GM23338 (cell line): ENCODE results near the gene TCERG1L. TPM values are rescaled to one million over a fixed set of nuclear protein-coding genes. Genes with fewer than 3 reads are reported as not detected.

ENCODE experiments used
- ATAC-seq: fragments of 200-7000 bp; cut with Tn5 transposase; 3 replicates; pipeline ENCODE4 v1.9.1; 2020
- DNase-seq: peaks from one replicate; pipeline ENCODE4 v3.0.0-alpha.2; 2015; ENCODE audit warnings: low spot score
- H2AFZ ChIP-seq: fragments of 200-600 bp; sonication (generic); 2 replicates; pipeline ENCODE4 v1.8.0; 2016; ENCODE audit warnings: antibody characterized with exemption, mild to moderate bottlenecking, moderate library complexity
- H3F3A ChIP-seq: fragments of 200-600 bp; sonication (generic); replicated peaks from 2 replicates; pipeline ENCODE4 v1.8.0; 2017; ENCODE audit warnings: antibody characterized with exemption, mixed run types, low read depth
- H3K27ac ChIP-seq: fragments of 200-600 bp; sonication (generic); 2 replicates; pipeline ENCODE4 v1.6.1; 2016; ENCODE audit warnings: low read depth
- H3K27me3 ChIP-seq: fragments of 200-600 bp; sonication (generic); 2 replicates; pipeline ENCODE4 v1.8.0; 2016; ENCODE audit warnings: mild to moderate bottlenecking, mixed run types, moderate library complexity; ENCODE audit not compliant: insufficient read depth
- H3K36me3 ChIP-seq: fragments of 200-600 bp; sonication (generic); 2 replicates; pipeline ENCODE4 v1.8.0; 2016; ENCODE audit warnings: mild to moderate bottlenecking; ENCODE audit not compliant: insufficient read depth
- H3K4me1 ChIP-seq: fragments of 200-600 bp; sonication (generic); 2 replicates; pipeline ENCODE4 v1.8.0; 2016; ENCODE audit warnings: mild to moderate bottlenecking, moderate library complexity; ENCODE audit not compliant: insufficient read depth
- H3K4me2 ChIP-seq: fragments of 200-600 bp; sonication (generic); 2 replicates; pipeline ENCODE4 v1.7.1; 2017; ENCODE audit warnings: mixed run types
- H3K4me3 ChIP-seq: fragments of 200-600 bp; sonication (generic); 2 replicates; pipeline ENCODE4 v1.6.1; 2016; ENCODE audit warnings: mixed run types
- H3K79me2 ChIP-seq: fragments of 200-600 bp; sonication (generic); replicated peaks from 2 replicates; pipeline ENCODE4 v1.8.0; 2017; ENCODE audit warnings: mild to moderate bottlenecking; ENCODE audit not compliant: insufficient read depth
- H3K9me2 ChIP-seq: fragments of 200-600 bp; sonication (generic); 2 replicates; pipeline ENCODE4 v1.8.0; 2017; ENCODE audit not compliant: insufficient read depth
- H4K20me1 ChIP-seq: fragments of 200-600 bp; sonication (generic); replicated peaks from 2 replicates; pipeline ENCODE4 v1.8.0; 2017; ENCODE audit warnings: mild to moderate bottlenecking; ENCODE audit not compliant: insufficient read depth
- H3K27ac Mint-ChIP-seq: 2 replicates; pipeline ENCODE4 v1.8.0; 2020; ENCODE audit warnings: inconsistent platforms, mild to moderate bottlenecking, moderate library complexity, mixed read lengths
- H3K27me3 Mint-ChIP-seq: 3 replicates; pipeline ENCODE4 v1.8.0; 2022; ENCODE audit warnings: low read depth, mild to moderate bottlenecking, moderate library complexity, mixed read lengths, inconsistent platforms; ENCODE audit not compliant: insufficient read depth, poor library complexity
- H3K36me3 Mint-ChIP-seq: 3 replicates; pipeline ENCODE4 v1.8.0; 2021; ENCODE audit warnings: low read depth, mild to moderate bottlenecking, inconsistent platforms, moderate library complexity, mixed read lengths
- H3K4me1 Mint-ChIP-seq: 3 replicates; pipeline ENCODE4 v1.8.0; 2020; ENCODE audit warnings: mild to moderate bottlenecking, inconsistent platforms, mixed read lengths
- H3K4me3 Mint-ChIP-seq: 3 replicates; pipeline ENCODE4 v1.8.0; 2021; ENCODE audit warnings: moderate library complexity, mild to moderate bottlenecking, inconsistent platforms, mixed read lengths
- H3K9me3 Mint-ChIP-seq: 3 replicates; pipeline ENCODE4 v1.8.0; 2020; ENCODE audit warnings: moderate library complexity, mild to moderate bottlenecking, inconsistent platforms, mixed read lengths
- CREB1 ChIP-seq: fragments of 250-450 bp; sonication (Bioruptor Pico); IDR thresholded peaks from 2 replicates; pipeline ENCODE4 v1.5.0; 2020; ENCODE audit warnings: low read depth, mild to moderate bottlenecking, moderate library complexity
- CTCF ChIP-seq, 2 experiments: fragments of 200-600 bp in 1 of 2; sonication (generic) in 1 of 2; conservative IDR thresholded peaks; 2 replicates each; pipeline versions ENCODE4 v1.5.1 to v1.6.1; 2016 to 2017; ENCODE audit warnings: antibody characterized with exemption in 2 of 2, low read depth in 2 of 2, mild to moderate bottlenecking in 2 of 2, moderate library complexity in 1 of 2
- ETS1 ChIP-seq: IDR thresholded peaks from 2 replicates; pipeline ENCODE4 v1.6.1; 2016; ENCODE audit warnings: antibody characterized with exemption
- EZH2 ChIP-seq: fragments of 200-600 bp; sonication (generic); IDR thresholded peaks from one replicate; pipeline ENCODE4 v1.8.0; 2017; ENCODE audit warnings: antibody characterized with exemption, mild to moderate bottlenecking, low read depth; ENCODE audit not compliant: unreplicated experiment
- EZH2phosphoT487 ChIP-seq: fragments of 200-600 bp; sonication (generic); IDR thresholded peaks from one replicate; pipeline ENCODE4 v1.8.1; 2018; ENCODE audit warnings: antibody characterized with exemption; ENCODE audit not compliant: unreplicated experiment
- JUNB ChIP-seq: IDR thresholded peaks from one replicate; pipeline ENCODE4 v1.6.1; 2016; ENCODE audit warnings: antibody characterized with exemption; ENCODE audit not compliant: unreplicated experiment
- NANOG ChIP-seq: IDR thresholded peaks from 2 replicates; pipeline ENCODE4 v1.6.1; 2016; ENCODE audit warnings: antibody characterized with exemption, borderline replicate concordance
- POLR2AphosphoS5 ChIP-seq: IDR thresholded peaks from 2 replicates; pipeline ENCODE4 v1.6.1; 2016; ENCODE audit warnings: antibody characterized with exemption, low read depth
- REST ChIP-seq: IDR thresholded peaks from one replicate; pipeline ENCODE4 v1.6.1; 2018; ENCODE audit warnings: antibody characterized with exemption; ENCODE audit not compliant: unreplicated experiment
- STAT1 ChIP-seq: IDR thresholded peaks from one replicate; pipeline ENCODE4 v1.6.1; 2016; ENCODE audit warnings: antibody characterized with exemption; ENCODE audit not compliant: unreplicated experiment
- ZNF114 ChIP-seq: fragments of 250-450 bp; sonication (Bioruptor Pico); IDR thresholded peaks from 2 replicates; pipeline ENCODE4 v1.5.0; 2020; ENCODE audit warnings: mild to moderate bottlenecking, moderate library complexity
- ZNF331 ChIP-seq: fragments of 250-450 bp; sonication (Bioruptor Pico); IDR thresholded peaks from 2 replicates; pipeline ENCODE4 v1.5.0; 2020; ENCODE audit warnings: low read depth, mild to moderate bottlenecking, moderate library complexity
- polyA plus RNA-seq: library from polyadenylated mRNA; unstranded; fragments of >200 nt; fragmentation: Nextera tagmentation; extraction: Ambion mirVana; gene quantifications from 2 replicates; pipeline ENCODE4 v1.2.1, GENCODE V29; 2016
- total RNA-seq: library from RNA; depleted of rRNA; stranded (reverse); fragments of >200 nt; shearing (Covaris generic); gene quantifications from 2 replicates; pipeline ENCODE4 v1.2.3, GENCODE V29; 2014
- TF ChIP-seq, protein P1 (sequence below): fragments of 250-450 bp; sonication (Bioruptor Pico); IDR thresholded peaks from 2 replicates; pipeline ENCODE4 v1.5.0; 2020; ENCODE audit warnings: mild to moderate bottlenecking, moderate library complexity

Gene TCERG1L
- total and polyA plus RNA-seq, 2 experiments from 2014 or later: 3.9 to 5.5 TPM

GRCh38 chr10:131221632-131222277 lies 89.8 kb downstream of the TCERG1L start:
- Mint-ChIP-seq H3K27ac (no peak overlapping the region), H3K27me3 (peaks cover 8% of the 10 kb centered on the region), H3K36me3 (peaks cover 24% of the 10 kb centered on the region), H3K4me3 (no peak overlapping the region), H3K9me3 (peaks cover 89% of the 10 kb centered on the region), H3K4me1 (no peaks in the 10 kb centered on the region)
- no peaks in the 10 kb centered on the region for H3K79me2 ChIP-seq
- H2AFZ ChIP-seq: no peak overlapping the region
- H3K27me3 ChIP-seq: no peaks in the 10 kb centered on the region
- H3K27ac ChIP-seq: no peak overlapping the region
- no peaks in the 10 kb centered on the region for H3K9me2 ChIP-seq
- H4K20me1 ChIP-seq: no peaks in the 10 kb centered on the region
- H3F3A ChIP-seq: no peaks in the 10 kb centered on the region
- no peaks in the 10 kb centered on the region for H3K36me3 ChIP-seq
- ATAC-seq: no peak
- no peak overlapping the region for H3K4me3 ChIP-seq
- H3K4me2 ChIP-seq: no peak overlapping the region
- DNase-seq: no peak
- H3K4me1 ChIP-seq: no peaks in the 10 kb centered on the region
- no peak for TF ChIP-seq STAT1
- TF ChIP-seq POLR2AphosphoS5: no peak
- TF ChIP-seq JUNB: no peak
- TF ChIP-seq EZH2phosphoT487: no peak
- no peak for TF ChIP-seq ETS1
- no peak for TF ChIP-seq ZNF114 (CRISPR knock-in tag)
- TF ChIP-seq ZNF331 (CRISPR knock-in tag): no peak
- no peak for TF ChIP-seq EZH2
- TF ChIP-seq, protein P1, sequence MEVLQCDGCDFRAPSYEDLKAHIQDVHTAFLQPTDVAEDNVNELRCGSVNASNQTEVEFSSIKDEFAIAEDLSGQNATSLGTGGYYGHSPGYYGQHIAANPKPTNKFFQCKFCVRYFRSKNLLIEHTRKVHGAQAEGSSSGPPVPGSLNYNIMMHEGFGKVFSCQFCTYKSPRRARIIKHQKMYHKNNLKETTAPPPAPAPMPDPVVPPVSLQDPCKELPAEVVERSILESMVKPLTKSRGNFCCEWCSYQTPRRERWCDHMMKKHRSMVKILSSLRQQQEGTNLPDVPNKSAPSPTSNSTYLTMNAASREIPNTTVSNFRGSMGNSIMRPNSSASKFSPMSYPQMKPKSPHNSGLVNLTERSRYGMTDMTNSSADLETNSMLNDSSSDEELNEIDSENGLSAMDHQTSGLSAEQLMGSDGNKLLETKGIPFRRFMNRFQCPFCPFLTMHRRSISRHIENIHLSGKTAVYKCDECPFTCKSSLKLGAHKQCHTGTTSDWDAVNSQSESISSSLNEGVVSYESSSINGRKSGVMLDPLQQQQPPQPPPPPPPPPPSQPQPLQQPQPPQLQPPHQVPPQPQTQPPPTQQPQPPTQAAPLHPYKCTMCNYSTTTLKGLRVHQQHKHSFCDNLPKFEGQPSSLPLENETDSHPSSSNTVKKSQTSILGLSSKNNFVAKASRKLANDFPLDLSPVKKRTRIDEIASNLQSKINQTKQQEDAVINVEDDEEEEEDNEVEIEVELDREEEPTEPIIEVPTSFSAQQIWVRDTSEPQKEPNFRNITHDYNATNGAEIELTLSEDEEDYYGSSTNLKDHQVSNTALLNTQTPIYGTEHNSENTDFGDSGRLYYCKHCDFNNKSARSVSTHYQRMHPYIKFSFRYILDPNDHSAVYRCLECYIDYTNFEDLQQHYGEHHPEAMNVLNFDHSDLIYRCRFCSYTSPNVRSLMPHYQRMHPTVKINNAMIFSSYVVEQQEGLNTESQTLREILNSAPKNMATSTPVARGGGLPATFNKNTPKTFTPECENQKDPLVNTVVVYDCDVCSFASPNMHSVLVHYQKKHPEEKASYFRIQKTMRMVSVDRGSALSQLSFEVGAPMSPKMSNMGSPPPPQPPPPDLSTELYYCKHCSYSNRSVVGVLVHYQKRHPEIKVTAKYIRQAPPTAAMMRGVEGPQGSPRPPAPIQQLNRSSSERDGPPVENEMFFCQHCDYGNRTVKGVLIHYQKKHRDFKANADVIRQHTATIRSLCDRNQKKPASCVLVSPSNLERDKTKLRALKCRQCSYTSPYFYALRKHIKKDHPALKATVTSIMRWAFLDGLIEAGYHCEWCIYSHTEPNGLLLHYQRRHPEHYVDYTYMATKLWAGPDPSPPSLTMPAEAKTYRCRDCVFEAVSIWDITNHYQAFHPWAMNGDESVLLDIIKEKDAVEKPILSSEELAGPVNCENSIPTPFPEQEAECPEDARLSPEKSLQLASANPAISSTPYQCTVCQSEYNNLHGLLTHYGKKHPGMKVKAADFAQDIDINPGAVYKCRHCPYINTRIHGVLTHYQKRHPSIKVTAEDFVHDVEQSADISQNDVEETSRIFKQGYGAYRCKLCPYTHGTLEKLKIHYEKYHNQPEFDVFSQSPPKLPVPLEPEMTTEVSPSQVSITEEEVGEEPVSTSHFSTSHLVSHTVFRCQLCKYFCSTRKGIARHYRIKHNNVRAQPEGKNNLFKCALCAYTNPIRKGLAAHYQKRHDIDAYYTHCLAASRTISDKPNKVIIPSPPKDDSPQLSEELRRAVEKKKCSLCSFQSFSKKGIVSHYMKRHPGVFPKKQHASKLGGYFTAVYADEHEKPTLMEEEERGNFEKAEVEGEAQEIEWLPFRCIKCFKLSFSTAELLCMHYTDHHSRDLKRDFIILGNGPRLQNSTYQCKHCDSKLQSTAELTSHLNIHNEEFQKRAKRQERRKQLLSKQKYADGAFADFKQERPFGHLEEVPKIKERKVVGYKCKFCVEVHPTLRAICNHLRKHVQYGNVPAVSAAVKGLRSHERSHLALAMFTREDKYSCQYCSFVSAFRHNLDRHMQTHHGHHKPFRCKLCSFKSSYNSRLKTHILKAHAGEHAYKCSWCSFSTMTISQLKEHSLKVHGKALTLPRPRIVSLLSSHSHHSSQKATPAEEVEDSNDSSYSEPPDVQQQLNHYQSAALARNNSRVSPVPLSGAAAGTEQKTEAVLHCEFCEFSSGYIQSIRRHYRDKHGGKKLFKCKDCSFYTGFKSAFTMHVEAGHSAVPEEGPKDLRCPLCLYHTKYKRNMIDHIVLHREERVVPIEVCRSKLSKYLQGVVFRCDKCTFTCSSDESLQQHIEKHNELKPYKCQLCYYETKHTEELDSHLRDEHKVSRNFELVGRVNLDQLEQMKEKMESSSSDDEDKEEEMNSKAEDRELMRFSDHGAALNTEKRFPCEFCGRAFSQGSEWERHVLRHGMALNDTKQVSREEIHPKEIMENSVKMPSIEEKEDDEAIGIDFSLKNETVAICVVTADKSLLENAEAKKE: no peak
- TF ChIP-seq CTCF (conservative IDR thresholded peaks at IDR 0.05; ENCODE audit: low read depth in 2 of 2): no peak
- TF ChIP-seq CREB1 (CRISPR knock-in tag): no peak
- TF ChIP-seq REST: no peak
- TF ChIP-seq NANOG: no peak
